ENCODE data around the gene SPOCK3. TPM values are rescaled to one million over a fixed set of nuclear protein-coding genes. Genes with fewer than 3 reads are reported as not detected.
"Not testable (repeated sequence)": the region's sequence is repeated elsewhere in the genome, so short reads cannot be mapped to it uniquely, and the experiment has no call there.

The SPOCK3 gene
- not detected for total RNA-seq

DNA sequence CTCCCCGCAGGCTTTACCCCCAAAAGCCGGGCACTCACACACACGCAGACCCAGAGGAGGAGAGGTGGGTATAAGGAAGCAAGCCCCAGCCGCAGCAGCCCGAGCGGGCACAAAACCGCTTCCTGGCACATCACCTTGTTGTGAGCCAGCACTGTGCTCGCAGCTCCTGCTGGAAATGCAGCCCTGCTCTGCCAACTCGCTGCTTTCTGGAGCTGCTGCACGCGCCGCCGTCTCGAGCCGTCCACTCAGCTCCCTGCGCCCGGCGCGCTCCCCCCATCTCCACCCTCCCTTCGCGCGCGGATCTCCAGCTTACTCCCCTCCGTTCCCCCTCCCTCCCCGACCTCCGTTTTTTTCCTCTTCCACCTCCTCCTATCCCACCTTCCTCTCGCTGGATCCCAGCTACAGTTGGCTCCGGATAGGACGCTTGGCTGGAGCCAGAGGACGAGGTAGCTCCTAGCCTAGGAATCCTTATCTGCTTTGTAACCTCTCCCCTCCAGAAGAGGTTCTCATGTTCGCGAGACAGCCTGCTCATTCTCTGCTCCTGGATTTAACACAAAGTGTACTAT lies at the start of gene SPOCK3:
Gene SPOCK3 (minus strand): TSS at position 179 of the 566 bp plus-strand sequence.
- no peak for DNase-seq

DNA sequence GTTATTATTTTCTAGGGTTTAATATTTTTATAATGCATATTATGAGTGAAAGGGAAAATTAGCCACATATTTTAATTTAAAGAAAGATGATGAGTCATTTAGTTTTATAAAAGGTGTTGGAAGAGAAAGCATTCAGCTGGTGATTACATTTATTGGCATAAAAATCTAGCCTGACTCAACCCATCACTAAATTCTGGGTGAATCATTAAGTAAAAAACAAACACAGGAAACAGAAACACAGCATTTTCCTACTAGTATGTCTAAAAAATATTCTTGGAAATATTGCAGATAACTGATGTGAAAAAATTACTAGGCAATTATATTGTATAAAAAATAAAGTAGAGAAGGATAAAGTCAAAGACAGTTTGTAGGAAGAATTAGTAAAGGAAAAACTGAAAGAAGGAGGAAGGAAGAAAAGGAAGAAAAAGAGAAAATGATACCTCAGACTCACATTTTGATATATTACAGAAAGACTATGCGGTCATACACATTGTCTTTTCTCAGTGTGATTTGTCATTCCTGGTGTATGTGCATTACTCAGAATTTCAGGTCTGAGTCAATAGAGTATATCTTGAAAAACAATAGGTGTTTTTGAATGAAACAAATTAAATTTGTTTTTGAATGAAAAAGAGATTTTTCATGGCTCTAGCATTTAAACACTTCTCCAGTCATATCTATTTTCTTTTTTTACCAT lies 48.0 kb upstream of the SPOCK3 start:
- no peak for DNase-seq

DNA sequence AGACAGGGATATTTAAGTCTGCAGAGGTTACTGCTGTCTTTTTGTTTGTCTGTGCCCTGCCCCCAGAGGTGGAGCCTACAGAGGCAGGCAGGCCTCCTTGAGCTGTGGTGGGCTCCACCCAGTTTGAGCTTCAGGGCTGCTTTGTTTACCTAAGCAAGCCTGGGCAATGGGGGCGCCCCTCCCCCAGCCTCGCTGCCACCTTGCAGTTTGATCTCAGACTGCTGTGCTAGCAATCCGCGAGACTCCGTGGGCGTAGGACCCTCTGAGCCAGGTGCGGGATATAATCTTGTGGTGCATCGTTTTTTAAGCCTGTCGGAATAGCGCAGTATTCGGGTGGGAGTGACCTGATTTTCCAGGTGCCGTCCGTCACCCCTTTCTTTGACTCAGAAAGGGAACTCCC lies 47.3 kb upstream of the SPOCK3 start:
- DNase-seq, result not testable (repeated sequence)

DNA sequence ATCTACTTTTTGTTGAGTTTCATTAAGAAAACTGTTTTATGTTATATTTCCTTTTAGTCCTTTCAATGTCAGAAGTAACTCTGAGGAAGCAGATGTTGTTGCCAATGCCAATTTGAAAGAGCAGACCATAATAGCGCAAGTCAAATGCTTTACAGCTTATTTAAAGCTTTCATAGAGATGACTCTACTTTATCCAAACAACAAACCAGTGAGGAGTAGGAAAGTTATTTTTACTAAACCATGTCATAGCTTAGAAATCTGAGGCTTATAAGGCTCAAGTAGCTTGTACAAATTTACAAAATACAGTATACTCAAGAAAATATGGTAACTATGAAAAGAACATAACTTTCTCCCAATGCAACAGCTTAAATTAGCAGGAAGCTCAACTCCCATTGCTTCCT lies 40.1 kb upstream of the SPOCK3 start:
- no peak for DNase-seq

DNA sequence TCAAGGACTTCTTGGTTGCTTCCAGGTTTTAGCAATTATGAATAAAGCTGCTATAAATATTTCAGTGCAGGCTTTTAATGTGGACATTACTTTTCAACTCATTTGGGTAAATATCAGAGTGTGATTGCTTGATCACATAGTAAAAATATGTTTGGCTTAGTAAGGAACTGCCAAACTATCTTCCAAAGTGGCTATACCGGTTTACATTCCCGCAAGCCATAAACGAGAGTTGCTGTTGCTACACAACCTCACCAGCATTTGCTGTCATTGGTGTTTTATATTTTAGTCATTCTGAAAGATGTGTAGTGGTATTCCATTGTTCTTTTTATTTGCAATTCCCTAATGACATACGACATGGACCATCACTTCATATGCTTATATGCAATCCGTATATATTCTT lies 30.9 kb upstream of the SPOCK3 start:
- DNase-seq, result no peak

DNA sequence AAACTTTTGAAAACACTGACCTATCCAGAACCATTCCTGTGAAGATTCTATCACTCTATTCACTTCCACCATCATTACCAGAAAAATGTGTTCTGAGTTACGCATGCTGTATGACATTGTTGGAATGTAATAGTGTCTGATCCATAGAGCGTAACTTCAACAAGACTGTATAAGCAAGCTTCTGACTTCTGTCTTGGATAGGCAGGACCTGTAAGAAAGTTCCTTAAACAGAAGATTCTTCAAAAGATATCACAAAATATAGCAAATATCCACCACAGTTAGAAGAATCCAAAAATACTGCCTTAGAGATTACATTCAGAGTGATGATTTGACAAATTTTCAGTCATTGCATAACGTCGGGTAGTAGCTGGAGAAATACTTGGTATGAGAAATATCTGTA lies 14.0 kb upstream of the SPOCK3 start:
- DNase-seq, result no peak

DNA sequence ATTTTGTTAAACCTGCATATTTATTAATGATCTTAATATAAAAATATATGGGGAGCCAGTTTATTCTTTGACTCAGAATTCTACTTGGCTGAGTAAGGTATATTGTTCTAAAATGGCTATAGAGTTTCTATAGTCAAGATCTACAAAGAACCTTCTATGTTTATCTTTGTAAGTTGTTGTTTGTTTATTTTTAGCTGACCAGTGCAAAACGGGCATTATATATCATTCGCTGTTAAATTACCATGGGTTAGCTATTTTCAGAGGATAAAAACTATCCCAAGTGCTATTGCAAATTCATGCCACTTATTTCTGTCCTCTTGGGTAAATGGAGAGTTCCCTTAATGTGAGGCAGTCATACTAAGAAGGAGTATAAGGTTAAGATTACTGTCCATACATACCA lies 5.3 kb upstream of the SPOCK3 start:
- no peak for DNase-seq

- no peak for DNase-seq
Observed at GRCh38 chr4:167238226-167238625, 3.9 kb upstream of the SPOCK3 start.

- no peak for DNase-seq
Observed at GRCh38 chr4:167233685-167234315, 494 bp downstream of the SPOCK3 start.

- DNase-seq, result no peak
Observed at GRCh38 chr4:167232805-167233684, 1.2 kb downstream of the SPOCK3 start.

DNA sequence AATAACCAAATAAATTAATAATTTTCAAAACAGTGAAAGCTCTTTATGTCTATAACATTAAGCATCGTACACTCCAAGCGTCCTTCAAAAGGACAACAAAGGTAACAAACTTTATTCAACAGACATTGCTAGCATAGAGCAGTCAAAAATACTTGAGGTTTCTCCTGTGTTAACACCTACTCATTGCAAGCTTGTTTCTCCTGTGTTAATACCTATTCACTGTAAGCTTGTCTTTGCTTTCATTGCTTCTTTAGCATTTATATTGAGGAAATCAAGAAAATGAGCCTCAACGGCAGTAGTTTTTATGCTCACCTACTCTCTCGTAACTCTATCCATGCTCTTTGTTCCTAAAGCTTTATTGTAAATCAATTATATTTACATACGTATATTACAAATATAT lies 3.5 kb downstream of the SPOCK3 start:
- no peak for DNase-seq

DNA sequence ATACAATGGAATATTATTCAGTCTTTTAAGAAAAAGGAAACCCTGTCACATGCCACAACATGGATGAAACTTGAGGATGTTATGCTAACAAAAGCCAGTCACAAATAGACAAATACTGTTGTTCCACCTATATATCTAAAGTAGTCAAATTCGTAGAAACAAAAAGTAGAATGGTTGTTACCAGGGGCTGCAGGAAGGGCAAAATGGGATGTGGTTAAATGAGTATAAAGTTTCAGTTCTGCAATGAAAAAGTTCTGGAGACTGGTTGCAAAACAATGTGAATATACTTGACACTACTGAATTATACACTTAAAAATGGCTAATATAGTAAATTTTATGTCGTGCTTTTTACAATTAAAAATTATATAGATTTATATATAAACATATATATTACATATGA lies 12.2 kb downstream of the SPOCK3 start:
- no peak for DNase-seq

DNA sequence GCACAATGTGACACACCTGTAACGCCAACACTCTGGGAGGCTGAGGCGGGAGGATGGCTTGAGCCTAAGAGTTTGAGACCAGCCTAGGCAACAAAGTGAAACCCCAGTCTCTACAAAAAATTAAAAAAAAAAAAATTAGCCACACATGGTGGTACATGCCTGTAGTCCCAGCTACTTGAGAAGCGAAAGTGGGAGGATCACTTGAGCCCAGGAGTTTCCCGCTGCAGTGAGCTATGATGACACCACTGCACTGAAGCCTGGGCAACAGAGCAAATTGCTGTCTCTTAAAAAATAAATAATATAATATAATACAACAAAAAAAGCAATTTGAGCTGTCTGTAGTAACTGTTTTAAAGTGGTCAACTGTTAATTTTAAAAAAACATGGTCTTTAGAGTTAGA lies 13.2 kb downstream of the SPOCK3 start:
- no peak for DNase-seq

DNA sequence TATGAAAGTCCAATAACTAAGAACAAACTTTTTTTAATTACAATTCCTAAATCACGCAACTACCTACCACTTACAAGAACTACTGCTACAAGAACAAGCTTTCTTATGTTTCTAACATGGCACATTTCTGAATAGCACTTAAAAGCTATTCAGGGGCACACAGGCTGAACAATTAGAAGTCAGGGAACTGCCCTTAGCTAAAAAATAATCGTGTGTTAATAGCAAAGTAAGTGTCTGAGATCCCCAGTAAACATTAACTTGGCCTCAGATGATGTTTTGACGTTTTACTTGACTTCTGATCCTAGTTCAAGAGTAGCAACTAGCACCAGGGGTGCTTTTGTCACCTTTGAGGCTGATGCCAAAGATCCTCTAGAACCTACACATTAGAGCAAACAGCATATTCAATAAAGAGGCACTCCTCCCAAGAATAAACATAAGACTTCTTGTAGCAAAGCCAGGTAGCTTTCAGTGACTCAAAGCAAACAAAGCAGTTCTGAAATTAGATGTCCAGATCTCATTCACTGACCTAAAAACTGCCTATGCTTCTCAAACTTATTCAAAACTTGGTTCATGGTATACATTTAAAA lies 16.2 kb downstream of the SPOCK3 start:
- DNase-seq, result no peak

DNA sequence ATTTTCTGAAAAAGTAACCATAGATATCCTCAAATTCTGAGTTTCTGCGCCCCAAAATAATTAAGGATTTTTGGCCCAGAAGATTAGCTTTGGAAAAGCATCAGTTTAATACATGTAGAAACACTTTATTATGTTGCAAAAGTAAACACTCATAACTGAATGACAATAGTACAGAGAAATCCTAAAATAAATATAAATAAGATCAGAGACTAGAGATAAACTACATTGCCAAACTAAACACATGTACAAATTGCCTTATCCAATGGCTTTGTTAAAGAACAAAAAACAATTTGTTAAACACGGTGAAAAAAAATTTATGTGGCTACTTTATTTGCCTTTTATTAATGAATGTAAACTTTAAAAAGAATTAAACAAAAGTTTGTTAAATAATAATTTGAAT lies 17.5 kb downstream of the SPOCK3 start:
- no peak for DNase-seq

DNA sequence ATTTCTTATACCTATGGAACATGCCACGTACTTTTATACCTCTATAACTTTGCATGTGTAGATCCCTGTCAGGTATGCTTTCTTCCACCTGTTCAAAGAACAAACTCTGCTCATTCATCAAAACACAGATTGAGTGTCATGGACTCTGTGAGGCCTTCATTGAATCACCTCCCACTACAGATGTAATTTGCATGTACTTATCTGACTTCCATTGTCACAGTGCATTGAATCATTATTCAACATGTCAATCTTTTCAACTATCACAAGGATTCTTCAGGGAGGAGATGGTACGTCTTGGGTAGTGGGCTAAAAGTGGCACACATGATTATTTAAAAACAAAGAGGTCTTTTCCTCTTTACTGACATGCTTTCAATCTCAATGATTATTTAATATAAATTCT lies 24.1 kb downstream of the SPOCK3 start:
- DNase-seq, result no peak

DNA sequence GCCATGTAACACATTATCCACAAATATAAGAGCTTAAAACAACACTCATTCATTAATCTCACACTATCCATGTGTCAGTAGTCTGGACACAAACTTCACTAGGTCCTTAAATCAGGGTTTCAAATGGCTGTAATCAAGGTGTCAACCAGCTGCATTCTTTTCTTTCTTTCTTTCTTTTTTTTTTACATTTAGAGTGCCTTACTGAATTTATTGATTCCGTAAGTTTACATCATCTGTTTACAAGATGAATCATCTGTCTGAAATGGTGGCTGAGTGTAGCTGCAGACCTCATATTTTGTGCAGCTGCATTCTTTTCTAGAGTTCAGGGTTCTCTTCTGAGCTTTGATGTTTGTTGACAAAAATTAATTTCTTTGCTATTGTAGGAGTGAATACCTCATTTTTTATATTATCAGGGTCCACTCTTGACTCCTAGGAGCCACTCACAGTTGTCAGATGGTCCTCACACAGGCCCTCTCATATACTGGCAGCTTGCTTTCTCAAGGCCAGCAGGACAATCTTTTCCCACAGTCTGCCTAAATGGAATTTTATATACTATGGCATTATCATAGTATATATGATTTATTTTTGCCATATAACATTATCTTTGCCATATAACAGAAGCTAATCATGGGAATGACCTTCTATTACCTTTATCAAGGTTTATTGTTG lies 37.8 kb downstream of the SPOCK3 start:
- no peak for DNase-seq

GRCh38 chr4:167190379-167190778 lies 43.9 kb downstream of the SPOCK3 start:
- no peak for DNase-seq

DNA sequence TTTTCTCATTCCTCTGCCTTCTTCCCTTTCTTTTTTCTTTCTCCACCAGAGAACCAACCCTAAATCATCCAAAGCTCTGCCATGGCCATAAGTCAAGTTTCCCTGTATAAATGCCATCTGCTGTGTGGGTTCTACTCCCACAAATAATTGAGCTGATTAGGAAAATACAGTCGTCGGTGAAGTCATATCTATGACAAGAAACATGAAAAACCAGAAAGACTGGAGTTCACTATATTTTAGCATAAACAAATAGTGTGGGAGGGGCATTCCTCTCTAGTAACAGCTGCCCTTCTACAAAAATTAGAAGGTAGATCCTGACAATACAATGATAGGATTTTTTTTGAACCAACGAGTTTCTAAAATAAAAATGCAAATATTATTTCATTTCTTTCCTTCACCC lies 48.8 kb downstream of the SPOCK3 start:
- DNase-seq, result no peak

- no peak for DNase-seq
Observed at GRCh38 chr4:167183036-167183435, 51.3 kb downstream of the SPOCK3 start.

- DNase-seq, result no peak
Observed at GRCh38 chr4:167177925-167178324, 56.4 kb downstream of the SPOCK3 start.

GRCh38 chr4:167176723-167177367 lies 57.4 kb downstream of the SPOCK3 start:
- no peak for DNase-seq

Data from effector CD4-positive, alpha-beta T cell (primary cell).